GM23338 (cell line): Measurements from ENCODE around the gene ABCG8. TPM values are rescaled to one million over a fixed set of nuclear protein-coding genes. Genes with fewer than 3 reads are reported as not detected.

Experiments used
- ATAC-seq: fragments of 200-7000 bp; cut with Tn5 transposase; 3 replicates; pipeline ENCODE4 v1.9.1; 2020
- DNase-seq: peaks from one replicate; pipeline ENCODE4 v3.0.0-alpha.2; 2015; ENCODE audit warnings: low spot score
- H2AFZ ChIP-seq: fragments of 200-600 bp; sonication (generic); 2 replicates; pipeline ENCODE4 v1.8.0; 2016; ENCODE audit warnings: antibody characterized with exemption, mild to moderate bottlenecking, moderate library complexity
- H3F3A ChIP-seq: fragments of 200-600 bp; sonication (generic); replicated peaks from 2 replicates; pipeline ENCODE4 v1.8.0; 2017; ENCODE audit warnings: antibody characterized with exemption, mixed run types, low read depth
- H3K27ac ChIP-seq: fragments of 200-600 bp; sonication (generic); 2 replicates; pipeline ENCODE4 v1.6.1; 2016; ENCODE audit warnings: low read depth
- H3K27me3 ChIP-seq: fragments of 200-600 bp; sonication (generic); 2 replicates; pipeline ENCODE4 v1.8.0; 2016; ENCODE audit warnings: mild to moderate bottlenecking, mixed run types, moderate library complexity; ENCODE audit not compliant: insufficient read depth
- H3K36me3 ChIP-seq: fragments of 200-600 bp; sonication (generic); 2 replicates; pipeline ENCODE4 v1.8.0; 2016; ENCODE audit warnings: mild to moderate bottlenecking; ENCODE audit not compliant: insufficient read depth
- H3K4me1 ChIP-seq: fragments of 200-600 bp; sonication (generic); 2 replicates; pipeline ENCODE4 v1.8.0; 2016; ENCODE audit warnings: mild to moderate bottlenecking, moderate library complexity; ENCODE audit not compliant: insufficient read depth
- H3K4me2 ChIP-seq: fragments of 200-600 bp; sonication (generic); 2 replicates; pipeline ENCODE4 v1.7.1; 2017; ENCODE audit warnings: mixed run types
- H3K4me3 ChIP-seq: fragments of 200-600 bp; sonication (generic); 2 replicates; pipeline ENCODE4 v1.6.1; 2016; ENCODE audit warnings: mixed run types
- H3K79me2 ChIP-seq: fragments of 200-600 bp; sonication (generic); replicated peaks from 2 replicates; pipeline ENCODE4 v1.8.0; 2017; ENCODE audit warnings: mild to moderate bottlenecking; ENCODE audit not compliant: insufficient read depth
- H3K9me2 ChIP-seq: fragments of 200-600 bp; sonication (generic); 2 replicates; pipeline ENCODE4 v1.8.0; 2017; ENCODE audit not compliant: insufficient read depth
- H4K20me1 ChIP-seq: fragments of 200-600 bp; sonication (generic); replicated peaks from 2 replicates; pipeline ENCODE4 v1.8.0; 2017; ENCODE audit warnings: mild to moderate bottlenecking; ENCODE audit not compliant: insufficient read depth
- H3K27ac Mint-ChIP-seq: 2 replicates; pipeline ENCODE4 v1.8.0; 2020; ENCODE audit warnings: inconsistent platforms, mild to moderate bottlenecking, moderate library complexity, mixed read lengths
- H3K27me3 Mint-ChIP-seq: 3 replicates; pipeline ENCODE4 v1.8.0; 2022; ENCODE audit warnings: low read depth, mild to moderate bottlenecking, moderate library complexity, mixed read lengths, inconsistent platforms; ENCODE audit not compliant: insufficient read depth, poor library complexity
- H3K36me3 Mint-ChIP-seq: 3 replicates; pipeline ENCODE4 v1.8.0; 2021; ENCODE audit warnings: low read depth, mild to moderate bottlenecking, inconsistent platforms, moderate library complexity, mixed read lengths
- H3K4me1 Mint-ChIP-seq: 3 replicates; pipeline ENCODE4 v1.8.0; 2020; ENCODE audit warnings: mild to moderate bottlenecking, inconsistent platforms, mixed read lengths
- H3K4me3 Mint-ChIP-seq: 3 replicates; pipeline ENCODE4 v1.8.0; 2021; ENCODE audit warnings: moderate library complexity, mild to moderate bottlenecking, inconsistent platforms, mixed read lengths
- H3K9me3 Mint-ChIP-seq: 3 replicates; pipeline ENCODE4 v1.8.0; 2020; ENCODE audit warnings: moderate library complexity, mild to moderate bottlenecking, inconsistent platforms, mixed read lengths
- CREB1 ChIP-seq: fragments of 250-450 bp; sonication (Bioruptor Pico); IDR thresholded peaks from 2 replicates; pipeline ENCODE4 v1.5.0; 2020; ENCODE audit warnings: low read depth, mild to moderate bottlenecking, moderate library complexity
- EZH2 ChIP-seq: fragments of 200-600 bp; sonication (generic); IDR thresholded peaks from one replicate; pipeline ENCODE4 v1.8.0; 2017; ENCODE audit warnings: antibody characterized with exemption, mild to moderate bottlenecking, low read depth; ENCODE audit not compliant: unreplicated experiment
- EZH2phosphoT487 ChIP-seq: fragments of 200-600 bp; sonication (generic); IDR thresholded peaks from one replicate; pipeline ENCODE4 v1.8.1; 2018; ENCODE audit warnings: antibody characterized with exemption; ENCODE audit not compliant: unreplicated experiment
- JUNB ChIP-seq: IDR thresholded peaks from one replicate; pipeline ENCODE4 v1.6.1; 2016; ENCODE audit warnings: antibody characterized with exemption; ENCODE audit not compliant: unreplicated experiment
- NANOG ChIP-seq: IDR thresholded peaks from 2 replicates; pipeline ENCODE4 v1.6.1; 2016; ENCODE audit warnings: antibody characterized with exemption, borderline replicate concordance
- POLR2AphosphoS5 ChIP-seq: IDR thresholded peaks from 2 replicates; pipeline ENCODE4 v1.6.1; 2016; ENCODE audit warnings: antibody characterized with exemption, low read depth
- STAT1 ChIP-seq: IDR thresholded peaks from one replicate; pipeline ENCODE4 v1.6.1; 2016; ENCODE audit warnings: antibody characterized with exemption; ENCODE audit not compliant: unreplicated experiment
- ZNF114 ChIP-seq: fragments of 250-450 bp; sonication (Bioruptor Pico); IDR thresholded peaks from 2 replicates; pipeline ENCODE4 v1.5.0; 2020; ENCODE audit warnings: mild to moderate bottlenecking, moderate library complexity
- ZNF331 ChIP-seq: fragments of 250-450 bp; sonication (Bioruptor Pico); IDR thresholded peaks from 2 replicates; pipeline ENCODE4 v1.5.0; 2020; ENCODE audit warnings: low read depth, mild to moderate bottlenecking, moderate library complexity
- polyA plus RNA-seq: library from polyadenylated mRNA; unstranded; fragments of >200 nt; fragmentation: Nextera tagmentation; extraction: Ambion mirVana; gene quantifications from 2 replicates; pipeline ENCODE4 v1.2.1, GENCODE V29; 2016
- total RNA-seq: library from RNA; depleted of rRNA; stranded (reverse); fragments of >200 nt; shearing (Covaris generic); gene quantifications from 2 replicates; pipeline ENCODE4 v1.2.3, GENCODE V29; 2014
- TF ChIP-seq, protein P1 (sequence below): fragments of 250-450 bp; sonication (Bioruptor Pico); IDR thresholded peaks from 2 replicates; pipeline ENCODE4 v1.5.0; 2020; ENCODE audit warnings: mild to moderate bottlenecking, moderate library complexity
- TF ChIP-seq, protein P2 (sequence below), 2 experiments: fragments of 200-600 bp in 1 of 2; sonication (generic) in 1 of 2; conservative IDR thresholded peaks; 2 replicates each; pipeline versions ENCODE4 v1.5.1 to v1.6.1; 2016 to 2017; ENCODE audit warnings: antibody characterized with exemption in 2 of 2, low read depth in 2 of 2, mild to moderate bottlenecking in 2 of 2, moderate library complexity in 1 of 2
- TF ChIP-seq, protein P3 (sequence below): IDR thresholded peaks from 2 replicates; pipeline ENCODE4 v1.6.1; 2016; ENCODE audit warnings: antibody characterized with exemption
- TF ChIP-seq, protein P4 (sequence below): IDR thresholded peaks from one replicate; pipeline ENCODE4 v1.6.1; 2018; ENCODE audit warnings: antibody characterized with exemption; ENCODE audit not compliant: unreplicated experiment

Gene ABCG8
- total and polyA plus RNA-seq, 2 experiments from 2014 or later, result 0.19 to 0.35 TPM

DNA sequence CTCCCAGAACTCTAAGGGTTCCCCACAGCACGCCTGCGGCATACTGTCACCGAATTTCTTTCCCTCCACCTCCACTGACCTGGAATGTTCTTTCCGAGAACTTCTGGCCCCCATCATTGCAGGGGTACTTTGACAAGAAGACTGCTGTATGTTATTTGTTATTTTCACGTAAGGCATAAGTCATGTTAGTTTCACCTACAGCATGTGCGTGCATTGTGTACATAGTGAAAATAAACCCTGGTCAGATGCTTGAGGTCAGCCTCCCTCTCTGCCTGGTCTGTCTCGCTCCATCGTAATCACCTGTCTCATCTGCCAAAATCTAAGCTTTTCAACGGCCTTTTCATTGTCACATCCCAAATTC is 4.1 kb downstream of the ABCG8 start:
- H3K4me2 ChIP-seq, result no peak overlapping the region
- no peaks in the 10 kb centered on the region for H4K20me1 ChIP-seq
- no peak for ATAC-seq
- Mint-ChIP-seq H3K4me3 (no peak overlapping the region), H3K27me3 (peaks cover 6% of the 10 kb centered on the region), H3K27ac (no peak overlapping the region), H3K36me3 (no peaks in the 10 kb centered on the region), H3K4me1 (peaks cover 15% of the 10 kb centered on the region), H3K9me3 (no peaks in the 10 kb centered on the region)
- no peaks in the 10 kb centered on the region for H3K79me2 ChIP-seq
- H3K4me3 ChIP-seq, result no peak overlapping the region
- no peaks in the 10 kb centered on the region for H3F3A ChIP-seq
- no peak for DNase-seq
- TF ChIP-seq, protein P1, sequence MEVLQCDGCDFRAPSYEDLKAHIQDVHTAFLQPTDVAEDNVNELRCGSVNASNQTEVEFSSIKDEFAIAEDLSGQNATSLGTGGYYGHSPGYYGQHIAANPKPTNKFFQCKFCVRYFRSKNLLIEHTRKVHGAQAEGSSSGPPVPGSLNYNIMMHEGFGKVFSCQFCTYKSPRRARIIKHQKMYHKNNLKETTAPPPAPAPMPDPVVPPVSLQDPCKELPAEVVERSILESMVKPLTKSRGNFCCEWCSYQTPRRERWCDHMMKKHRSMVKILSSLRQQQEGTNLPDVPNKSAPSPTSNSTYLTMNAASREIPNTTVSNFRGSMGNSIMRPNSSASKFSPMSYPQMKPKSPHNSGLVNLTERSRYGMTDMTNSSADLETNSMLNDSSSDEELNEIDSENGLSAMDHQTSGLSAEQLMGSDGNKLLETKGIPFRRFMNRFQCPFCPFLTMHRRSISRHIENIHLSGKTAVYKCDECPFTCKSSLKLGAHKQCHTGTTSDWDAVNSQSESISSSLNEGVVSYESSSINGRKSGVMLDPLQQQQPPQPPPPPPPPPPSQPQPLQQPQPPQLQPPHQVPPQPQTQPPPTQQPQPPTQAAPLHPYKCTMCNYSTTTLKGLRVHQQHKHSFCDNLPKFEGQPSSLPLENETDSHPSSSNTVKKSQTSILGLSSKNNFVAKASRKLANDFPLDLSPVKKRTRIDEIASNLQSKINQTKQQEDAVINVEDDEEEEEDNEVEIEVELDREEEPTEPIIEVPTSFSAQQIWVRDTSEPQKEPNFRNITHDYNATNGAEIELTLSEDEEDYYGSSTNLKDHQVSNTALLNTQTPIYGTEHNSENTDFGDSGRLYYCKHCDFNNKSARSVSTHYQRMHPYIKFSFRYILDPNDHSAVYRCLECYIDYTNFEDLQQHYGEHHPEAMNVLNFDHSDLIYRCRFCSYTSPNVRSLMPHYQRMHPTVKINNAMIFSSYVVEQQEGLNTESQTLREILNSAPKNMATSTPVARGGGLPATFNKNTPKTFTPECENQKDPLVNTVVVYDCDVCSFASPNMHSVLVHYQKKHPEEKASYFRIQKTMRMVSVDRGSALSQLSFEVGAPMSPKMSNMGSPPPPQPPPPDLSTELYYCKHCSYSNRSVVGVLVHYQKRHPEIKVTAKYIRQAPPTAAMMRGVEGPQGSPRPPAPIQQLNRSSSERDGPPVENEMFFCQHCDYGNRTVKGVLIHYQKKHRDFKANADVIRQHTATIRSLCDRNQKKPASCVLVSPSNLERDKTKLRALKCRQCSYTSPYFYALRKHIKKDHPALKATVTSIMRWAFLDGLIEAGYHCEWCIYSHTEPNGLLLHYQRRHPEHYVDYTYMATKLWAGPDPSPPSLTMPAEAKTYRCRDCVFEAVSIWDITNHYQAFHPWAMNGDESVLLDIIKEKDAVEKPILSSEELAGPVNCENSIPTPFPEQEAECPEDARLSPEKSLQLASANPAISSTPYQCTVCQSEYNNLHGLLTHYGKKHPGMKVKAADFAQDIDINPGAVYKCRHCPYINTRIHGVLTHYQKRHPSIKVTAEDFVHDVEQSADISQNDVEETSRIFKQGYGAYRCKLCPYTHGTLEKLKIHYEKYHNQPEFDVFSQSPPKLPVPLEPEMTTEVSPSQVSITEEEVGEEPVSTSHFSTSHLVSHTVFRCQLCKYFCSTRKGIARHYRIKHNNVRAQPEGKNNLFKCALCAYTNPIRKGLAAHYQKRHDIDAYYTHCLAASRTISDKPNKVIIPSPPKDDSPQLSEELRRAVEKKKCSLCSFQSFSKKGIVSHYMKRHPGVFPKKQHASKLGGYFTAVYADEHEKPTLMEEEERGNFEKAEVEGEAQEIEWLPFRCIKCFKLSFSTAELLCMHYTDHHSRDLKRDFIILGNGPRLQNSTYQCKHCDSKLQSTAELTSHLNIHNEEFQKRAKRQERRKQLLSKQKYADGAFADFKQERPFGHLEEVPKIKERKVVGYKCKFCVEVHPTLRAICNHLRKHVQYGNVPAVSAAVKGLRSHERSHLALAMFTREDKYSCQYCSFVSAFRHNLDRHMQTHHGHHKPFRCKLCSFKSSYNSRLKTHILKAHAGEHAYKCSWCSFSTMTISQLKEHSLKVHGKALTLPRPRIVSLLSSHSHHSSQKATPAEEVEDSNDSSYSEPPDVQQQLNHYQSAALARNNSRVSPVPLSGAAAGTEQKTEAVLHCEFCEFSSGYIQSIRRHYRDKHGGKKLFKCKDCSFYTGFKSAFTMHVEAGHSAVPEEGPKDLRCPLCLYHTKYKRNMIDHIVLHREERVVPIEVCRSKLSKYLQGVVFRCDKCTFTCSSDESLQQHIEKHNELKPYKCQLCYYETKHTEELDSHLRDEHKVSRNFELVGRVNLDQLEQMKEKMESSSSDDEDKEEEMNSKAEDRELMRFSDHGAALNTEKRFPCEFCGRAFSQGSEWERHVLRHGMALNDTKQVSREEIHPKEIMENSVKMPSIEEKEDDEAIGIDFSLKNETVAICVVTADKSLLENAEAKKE (CRISPR knock-in tag), result no peak
- no peak for TF ChIP-seq EZH2phosphoT487
- TF ChIP-seq ZNF114 (CRISPR knock-in tag), result no peak
- no peak for TF ChIP-seq JUNB
- no peak for TF ChIP-seq NANOG
- TF ChIP-seq ZNF331 (CRISPR knock-in tag), result no peak
- TF ChIP-seq CREB1 (CRISPR knock-in tag), result no peak
- no peak for TF ChIP-seq EZH2
- TF ChIP-seq, protein P2, sequence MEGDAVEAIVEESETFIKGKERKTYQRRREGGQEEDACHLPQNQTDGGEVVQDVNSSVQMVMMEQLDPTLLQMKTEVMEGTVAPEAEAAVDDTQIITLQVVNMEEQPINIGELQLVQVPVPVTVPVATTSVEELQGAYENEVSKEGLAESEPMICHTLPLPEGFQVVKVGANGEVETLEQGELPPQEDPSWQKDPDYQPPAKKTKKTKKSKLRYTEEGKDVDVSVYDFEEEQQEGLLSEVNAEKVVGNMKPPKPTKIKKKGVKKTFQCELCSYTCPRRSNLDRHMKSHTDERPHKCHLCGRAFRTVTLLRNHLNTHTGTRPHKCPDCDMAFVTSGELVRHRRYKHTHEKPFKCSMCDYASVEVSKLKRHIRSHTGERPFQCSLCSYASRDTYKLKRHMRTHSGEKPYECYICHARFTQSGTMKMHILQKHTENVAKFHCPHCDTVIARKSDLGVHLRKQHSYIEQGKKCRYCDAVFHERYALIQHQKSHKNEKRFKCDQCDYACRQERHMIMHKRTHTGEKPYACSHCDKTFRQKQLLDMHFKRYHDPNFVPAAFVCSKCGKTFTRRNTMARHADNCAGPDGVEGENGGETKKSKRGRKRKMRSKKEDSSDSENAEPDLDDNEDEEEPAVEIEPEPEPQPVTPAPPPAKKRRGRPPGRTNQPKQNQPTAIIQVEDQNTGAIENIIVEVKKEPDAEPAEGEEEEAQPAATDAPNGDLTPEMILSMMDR (conservative IDR thresholded peaks at IDR 0.05; ENCODE audit: low read depth in 2 of 2), result no peak
- no peak for TF ChIP-seq POLR2AphosphoS5
- TF ChIP-seq, protein P3, sequence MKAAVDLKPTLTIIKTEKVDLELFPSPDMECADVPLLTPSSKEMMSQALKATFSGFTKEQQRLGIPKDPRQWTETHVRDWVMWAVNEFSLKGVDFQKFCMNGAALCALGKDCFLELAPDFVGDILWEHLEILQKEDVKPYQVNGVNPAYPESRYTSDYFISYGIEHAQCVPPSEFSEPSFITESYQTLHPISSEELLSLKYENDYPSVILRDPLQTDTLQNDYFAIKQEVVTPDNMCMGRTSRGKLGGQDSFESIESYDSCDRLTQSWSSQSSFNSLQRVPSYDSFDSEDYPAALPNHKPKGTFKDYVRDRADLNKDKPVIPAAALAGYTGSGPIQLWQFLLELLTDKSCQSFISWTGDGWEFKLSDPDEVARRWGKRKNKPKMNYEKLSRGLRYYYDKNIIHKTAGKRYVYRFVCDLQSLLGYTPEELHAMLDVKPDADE, result no peak
- TF ChIP-seq STAT1, result no peak
- TF ChIP-seq, protein P4, sequence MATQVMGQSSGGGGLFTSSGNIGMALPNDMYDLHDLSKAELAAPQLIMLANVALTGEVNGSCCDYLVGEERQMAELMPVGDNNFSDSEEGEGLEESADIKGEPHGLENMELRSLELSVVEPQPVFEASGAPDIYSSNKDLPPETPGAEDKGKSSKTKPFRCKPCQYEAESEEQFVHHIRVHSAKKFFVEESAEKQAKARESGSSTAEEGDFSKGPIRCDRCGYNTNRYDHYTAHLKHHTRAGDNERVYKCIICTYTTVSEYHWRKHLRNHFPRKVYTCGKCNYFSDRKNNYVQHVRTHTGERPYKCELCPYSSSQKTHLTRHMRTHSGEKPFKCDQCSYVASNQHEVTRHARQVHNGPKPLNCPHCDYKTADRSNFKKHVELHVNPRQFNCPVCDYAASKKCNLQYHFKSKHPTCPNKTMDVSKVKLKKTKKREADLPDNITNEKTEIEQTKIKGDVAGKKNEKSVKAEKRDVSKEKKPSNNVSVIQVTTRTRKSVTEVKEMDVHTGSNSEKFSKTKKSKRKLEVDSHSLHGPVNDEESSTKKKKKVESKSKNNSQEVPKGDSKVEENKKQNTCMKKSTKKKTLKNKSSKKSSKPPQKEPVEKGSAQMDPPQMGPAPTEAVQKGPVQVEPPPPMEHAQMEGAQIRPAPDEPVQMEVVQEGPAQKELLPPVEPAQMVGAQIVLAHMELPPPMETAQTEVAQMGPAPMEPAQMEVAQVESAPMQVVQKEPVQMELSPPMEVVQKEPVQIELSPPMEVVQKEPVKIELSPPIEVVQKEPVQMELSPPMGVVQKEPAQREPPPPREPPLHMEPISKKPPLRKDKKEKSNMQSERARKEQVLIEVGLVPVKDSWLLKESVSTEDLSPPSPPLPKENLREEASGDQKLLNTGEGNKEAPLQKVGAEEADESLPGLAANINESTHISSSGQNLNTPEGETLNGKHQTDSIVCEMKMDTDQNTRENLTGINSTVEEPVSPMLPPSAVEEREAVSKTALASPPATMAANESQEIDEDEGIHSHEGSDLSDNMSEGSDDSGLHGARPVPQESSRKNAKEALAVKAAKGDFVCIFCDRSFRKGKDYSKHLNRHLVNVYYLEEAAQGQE, result no peak
- 0 out of 2 replicates have a peak, but pooled peaks cover 5% of the 10 kb centered on the region for H3K9me2 ChIP-seq
- H2AFZ ChIP-seq, result no peak overlapping the region
- no peak overlapping the region for H3K27ac ChIP-seq
- H3K4me1 ChIP-seq, result no peaks in the 10 kb centered on the region; the same call in 1 of the 2 replicates
- no peaks in the 10 kb centered on the region for H3K36me3 ChIP-seq
- no peaks in the 10 kb centered on the region for H3K27me3 ChIP-seq
